GM21515 (cell line): Measurements from ENCODE around the gene BASP1.
A peak's percentile ranks its signal among the peaks of the same experiment; 100 is the strongest.
"Not testable (repeated sequence)": the region's sequence is repeated elsewhere in the genome, so short reads cannot be mapped to it uniquely, and the experiment has no call there.

ENCODE experiments used
- ATAC-seq: cut with Tn5 transposase; IDR thresholded peaks from one replicate; pipeline ENCODE4 v1.9.1; 2021; ENCODE audit not compliant: unreplicated experiment

The BASP1 gene

GRCh38 chr5:17252543-17252942, 35.1 kb downstream of the BASP1 start:
- no peak for ATAC-seq

GRCh38 chr5:17255471-17256021, 38.1 kb downstream of the BASP1 start:
- ATAC-seq: peak; percentile 53

- no peak for ATAC-seq
Measured at GRCh38 chr5:17256171-17256570, 38.7 kb downstream of the BASP1 start.

- ATAC-seq: no peak
Measured at GRCh38 chr5:17256839-17257238, 39.4 kb downstream of the BASP1 start.

- peak; percentile 58 for ATAC-seq
Measured at GRCh38 chr5:17257705-17258273, 40.4 kb downstream of the BASP1 start.

GRCh38 chr5:17258431-17258830, 41.0 kb downstream of the BASP1 start:
- ATAC-seq: no peak

GRCh38 chr5:17259012-17259411, 41.6 kb downstream of the BASP1 start:
- ATAC-seq: not testable (repeated sequence)

GRCh38 chr5:17259630-17260257, 42.3 kb downstream of the BASP1 start:
- no peak for ATAC-seq

DNA sequence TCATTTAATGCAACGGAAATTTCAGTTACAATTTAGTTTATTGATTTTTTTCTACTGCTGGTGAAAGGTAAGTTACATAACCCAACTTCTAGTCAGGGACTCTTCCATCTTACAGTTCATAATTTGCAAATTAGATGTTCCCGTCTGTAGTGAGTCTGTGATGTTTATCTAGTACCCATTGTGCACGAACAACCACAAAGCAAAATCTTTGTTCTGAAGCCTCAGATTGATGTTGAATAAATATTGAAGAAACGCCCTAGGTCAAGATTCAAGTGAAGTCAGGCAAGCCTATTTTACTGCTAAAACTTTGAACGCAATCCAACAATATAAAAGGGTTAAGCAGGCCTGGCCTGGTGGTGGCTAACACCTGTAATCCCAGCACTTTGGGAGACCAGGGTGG, 43.1 kb downstream of the BASP1 start:
- ATAC-seq: no peak

- ATAC-seq: no peak
Measured at GRCh38 chr5:17261075-17261474, 43.6 kb downstream of the BASP1 start.

GRCh38 chr5:17265041-17265440, 47.6 kb downstream of the BASP1 start:
- ATAC-seq: no peak

GRCh38 chr5:17267106-17267505, 49.7 kb downstream of the BASP1 start:
- peak; percentile 48 for ATAC-seq

GRCh38 chr5:17269201-17269600, 51.8 kb downstream of the BASP1 start:
- peak; percentile 61 for ATAC-seq

- ATAC-seq: no peak
Measured at GRCh38 chr5:17272111-17272510, 54.7 kb downstream of the BASP1 start.

DNA sequence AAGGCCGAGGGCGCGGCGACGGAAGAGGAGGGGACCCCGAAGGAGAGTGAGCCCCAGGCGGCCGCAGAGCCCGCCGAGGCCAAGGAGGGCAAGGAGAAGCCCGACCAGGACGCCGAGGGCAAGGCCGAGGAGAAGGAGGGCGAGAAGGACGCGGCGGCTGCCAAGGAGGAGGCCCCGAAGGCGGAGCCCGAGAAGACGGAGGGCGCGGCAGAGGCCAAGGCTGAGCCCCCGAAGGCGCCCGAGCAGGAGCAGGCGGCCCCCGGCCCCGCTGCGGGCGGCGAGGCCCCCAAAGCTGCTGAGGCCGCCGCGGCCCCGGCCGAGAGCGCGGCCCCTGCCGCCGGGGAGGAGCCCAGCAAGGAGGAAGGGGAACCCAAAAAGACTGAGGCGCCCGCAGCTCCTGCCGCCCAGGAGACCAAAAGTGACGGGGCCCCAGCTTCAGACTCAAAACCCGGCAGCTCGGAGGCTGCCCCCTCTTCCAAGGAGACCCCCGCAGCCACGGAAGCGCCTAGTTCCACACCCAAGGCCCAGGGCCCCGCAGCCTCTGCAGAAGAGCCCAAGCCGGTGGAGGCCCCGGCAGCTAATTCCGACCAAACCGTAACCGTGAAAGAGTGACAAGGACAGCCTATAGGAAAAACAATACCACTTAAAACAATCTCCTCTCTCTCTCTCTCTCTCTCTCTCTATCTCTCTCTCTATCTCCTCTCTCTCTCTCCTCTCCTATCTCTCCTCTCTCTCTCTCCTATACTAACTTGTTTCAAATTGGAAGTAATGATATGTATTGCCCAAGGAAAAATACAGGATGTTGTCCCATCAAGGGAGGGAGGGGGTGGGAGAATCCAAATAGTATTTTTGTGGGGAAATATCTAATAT, 58.1 kb downstream of the BASP1 start:
- no peak for ATAC-seq

- ATAC-seq: peak; percentile 63
Measured at GRCh38 chr5:17276445-17276844, 59.0 kb downstream of the BASP1 start.

DNA sequence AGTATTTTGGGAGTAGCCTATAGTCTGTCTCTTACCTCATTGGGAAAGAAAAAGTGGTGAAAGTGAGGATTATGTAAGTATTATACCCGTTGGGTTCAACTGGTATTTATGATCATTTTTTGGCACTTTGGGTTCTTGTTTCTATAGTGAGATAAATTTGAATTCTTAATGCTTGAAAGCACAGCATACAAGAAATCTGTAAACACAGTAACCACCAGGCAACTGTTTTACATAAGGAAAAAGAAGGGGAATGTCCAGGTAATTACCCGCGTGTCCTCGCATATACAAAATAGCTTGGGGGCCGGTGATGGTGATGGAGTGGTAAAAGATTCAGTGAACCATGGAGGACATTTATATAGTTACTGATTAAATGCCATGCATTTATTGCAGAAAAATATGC, 60.5 kb downstream of the BASP1 start:
- no peak for ATAC-seq

GRCh38 chr5:17278931-17279330, 61.5 kb downstream of the BASP1 start:
- no peak for ATAC-seq

DNA sequence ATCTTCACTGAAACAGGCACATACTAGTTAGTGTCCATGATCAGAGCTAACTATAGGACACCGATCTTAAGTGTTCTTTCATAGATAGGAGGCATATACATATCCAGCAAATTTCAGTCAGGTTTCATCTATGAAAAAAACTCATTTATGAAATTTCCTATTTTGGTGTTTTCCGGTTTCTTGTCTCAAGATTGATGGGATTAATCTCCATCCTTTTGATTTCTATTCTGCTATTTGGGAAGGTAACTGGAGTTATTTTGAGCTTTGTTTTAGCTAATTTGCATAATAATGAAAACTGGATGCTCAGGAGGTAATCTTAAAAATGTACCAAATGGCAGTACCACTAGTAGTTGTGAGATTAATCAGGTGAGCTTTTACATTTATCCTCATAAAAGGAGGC, 62.1 kb downstream of the BASP1 start:
- ATAC-seq: no peak

DNA sequence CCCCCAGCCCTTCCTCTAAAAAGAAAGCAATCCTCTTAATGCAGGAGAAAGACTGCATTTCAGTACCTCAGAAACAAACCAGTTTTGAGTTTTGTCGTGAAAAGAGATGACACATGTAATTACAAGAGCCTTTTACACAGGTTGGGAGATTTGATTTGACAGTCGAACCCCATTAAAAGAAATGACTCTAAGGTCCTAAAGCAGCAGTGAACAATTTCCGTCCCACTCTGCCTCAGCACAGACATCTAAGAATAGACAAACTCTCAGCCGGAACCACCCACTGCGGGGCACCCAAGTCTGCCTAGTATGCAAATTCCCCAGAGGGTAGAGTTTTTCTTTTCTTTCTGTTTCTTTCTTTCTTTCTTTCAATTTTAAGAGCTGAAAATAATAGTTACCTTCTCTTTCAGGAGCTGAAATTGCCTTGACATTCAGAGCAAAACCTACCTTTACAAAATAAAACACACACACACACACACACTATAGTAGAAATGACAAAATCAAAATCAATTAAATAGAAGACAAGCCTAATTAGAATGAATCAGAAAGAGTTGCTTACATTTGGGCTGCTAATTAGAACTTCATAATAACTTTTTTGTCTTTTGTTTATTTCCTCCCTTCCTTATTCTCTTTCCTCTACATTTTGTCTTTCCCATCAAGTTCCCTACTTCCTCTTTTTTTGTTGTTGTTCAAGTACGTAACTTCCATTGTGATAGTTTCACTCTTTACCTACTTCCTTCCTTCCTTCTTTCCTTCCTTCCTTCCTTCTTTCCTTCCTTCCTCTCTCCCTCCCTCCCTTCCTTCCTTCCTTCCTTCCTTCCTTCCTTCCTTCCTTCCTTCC, 65.1 kb downstream of the BASP1 start:
- ATAC-seq: peak; percentile 97

GRCh38 chr5:17283121-17283415, 65.6 kb downstream of the BASP1 start:
- ATAC-seq: no peak
